Activated CD4-positive, alpha-beta T cell treated with anti-CD3 and anti-CD28 coated beads, Interleukin-10, Interleukin-2, amounts not matched to agents 100 ng/mL and 50 ng/mL, durations not matched to agents 16 hours and 8 hours (primary cell): ENCODE measurements around the gene KCTD21.
"Not testable (repeated sequence)": the region's sequence is repeated elsewhere in the genome, so short reads cannot be mapped to it uniquely, and the experiment has no call there.

Experiments used
- DNase-seq: peaks from one replicate; pipeline ENCODE4 v3.0.0-alpha.2; 2020

The KCTD21 gene

GRCh38 chr11:78200061-78200460 lies 11.6 kb upstream of the KCTD21 start:
- DNase-seq: no peak

- no peak for DNase-seq
Measured at GRCh38 chr11:78199653-78200015, 11.2 kb upstream of the KCTD21 start.

- no peak for DNase-seq
Measured at GRCh38 chr11:78199015-78199652, 10.7 kb upstream of the KCTD21 start.

GRCh38 chr11:78197816-78198215 lies 9.4 kb upstream of the KCTD21 start:
- DNase-seq: no peak

- DNase-seq: no peak
Measured at GRCh38 chr11:78196661-78197091, 8.2 kb upstream of the KCTD21 start.

- DNase-seq: no peak
Measured at GRCh38 chr11:78195917-78196560, 7.6 kb upstream of the KCTD21 start.

- DNase-seq: no peak
Measured at GRCh38 chr11:78194490-78194889, 6.1 kb upstream of the KCTD21 start.

- DNase-seq: no peak
Measured at GRCh38 chr11:78193806-78194205, 5.4 kb upstream of the KCTD21 start.

GRCh38 chr11:78192911-78193351 lies 4.5 kb upstream of the KCTD21 start:
- no peak for DNase-seq

- DNase-seq: no peak
Measured at GRCh38 chr11:78192223-78192719, 3.8 kb upstream of the KCTD21 start.

GRCh38 chr11:78190871-78191538 lies 2.6 kb upstream of the KCTD21 start:
- DNase-seq: no peak

- no peak for DNase-seq
Measured at GRCh38 chr11:78190374-78190773, 1.9 kb upstream of the KCTD21 start.

GRCh38 chr11:78189851-78190250 lies 1.4 kb upstream of the KCTD21 start:
- DNase-seq: no peak

- no peak for DNase-seq
Measured at GRCh38 chr11:78189174-78189724, 823 bp upstream of the KCTD21 start.

- no peak for DNase-seq
Measured at GRCh38 chr11:78187366-78188285, 800 bp downstream of the KCTD21 start.

- no peak for DNase-seq
Measured at GRCh38 chr11:78181185-78181584, 7.2 kb downstream of the KCTD21 start.

- no peak for DNase-seq
Measured at GRCh38 chr11:78180751-78181150, 7.7 kb downstream of the KCTD21 start.

- DNase-seq: no peak
Measured at GRCh38 chr11:78179459-78180071, 8.9 kb downstream of the KCTD21 start.

GRCh38 chr11:78177216-78177615 lies 11.2 kb downstream of the KCTD21 start:
- DNase-seq: no peak

GRCh38 chr11:78176605-78177141 lies 11.8 kb downstream of the KCTD21 start:
- no peak for DNase-seq

- DNase-seq: not testable (repeated sequence)
Measured at GRCh38 chr11:78175862-78176261, 12.6 kb downstream of the KCTD21 start.

- no peak for DNase-seq
Measured at GRCh38 chr11:78171951-78172350, 16.5 kb downstream of the KCTD21 start.
